Fibroblast of lung (primary cell): ENCODE data around the gene HDLBP. TPM values are rescaled to one million over a fixed set of nuclear protein-coding genes. Genes with fewer than 3 reads are reported as not detected.

Experiments used
- DNase-seq, 2 donors: peaks; one replicate each; pipeline versions ENCODE4 v3.0.0 to v3.0.0-alpha.2; 2010; ENCODE audit warnings: low read depth in 2 of 2
- H2AFZ ChIP-seq: 2 replicates; pipeline ENCODE4 v1.5.1; 2012; ENCODE audit warnings: low read length, control low read depth, inconsistent platforms
- H3K27ac ChIP-seq: 2 replicates; pipeline ENCODE4 v1.5.1; 2011; ENCODE audit warnings: low read length, control low read depth; ENCODE audit not compliant: insufficient read depth
- H3K27me3 ChIP-seq: 2 replicates; pipeline ENCODE4 v1.5.1; 2011; ENCODE audit warnings: mild to moderate bottlenecking, low read length; ENCODE audit not compliant: control insufficient read depth, insufficient read depth
- H3K36me3 ChIP-seq: 2 replicates; pipeline ENCODE4 v1.5.1; 2011; ENCODE audit warnings: low read length; ENCODE audit not compliant: control insufficient read depth, insufficient read depth
- H3K4me1 ChIP-seq: 2 replicates; pipeline ENCODE4 v1.5.1; 2011; ENCODE audit warnings: low read length; ENCODE audit not compliant: control insufficient read depth, insufficient read depth; ENCODE audit errors: extremely low read depth
- H3K4me2 ChIP-seq: 2 replicates; pipeline ENCODE4 v1.5.1; 2011; ENCODE audit warnings: low read length, control low read depth; ENCODE audit not compliant: insufficient read depth; ENCODE audit errors: extremely low read depth
- H3K4me3 ChIP-seq, 4 experiments: fragments of 200-600 bp in 1 of 4; sonication (generic) in 1 of 4; replicated peaks in 1 of 4; 2 replicates each; pipeline ENCODE4 v1.5.1; 2011 to 2016; ENCODE audit warnings: low read length in 4 of 4, low read depth in 3 of 4, mild to moderate bottlenecking in 3 of 4, control low read depth in 2 of 4, inconsistent platforms in 1 of 4, mixed read lengths in 1 of 4; ENCODE audit not compliant: insufficient read depth in 1 of 4; ENCODE audit errors: control extremely low read depth in 1 of 4
- H3K79me2 ChIP-seq: 2 replicates; pipeline ENCODE4 v1.5.1; 2012; ENCODE audit warnings: mild to moderate bottlenecking, low read length, inconsistent platforms; ENCODE audit not compliant: control insufficient read depth, insufficient read depth
- H3K9ac ChIP-seq: 2 replicates; pipeline ENCODE4 v1.5.1; 2011; ENCODE audit warnings: mild to moderate bottlenecking, low read length, control low read depth; ENCODE audit not compliant: insufficient read depth
- H3K9me3 ChIP-seq: 2 replicates; pipeline ENCODE4 v1.5.1; 2012; ENCODE audit warnings: low read depth, low read length; ENCODE audit not compliant: control insufficient read depth, insufficient read depth
- H4K20me1 ChIP-seq: 2 replicates; pipeline ENCODE4 v1.5.1; 2011; ENCODE audit warnings: low read length; ENCODE audit not compliant: control insufficient read depth, insufficient read depth; ENCODE audit errors: extremely low read depth
- EZH2 ChIP-seq: IDR thresholded peaks from 2 replicates; pipeline ENCODE4 v1.5.1; 2012; ENCODE audit warnings: low read length, control low read depth, mild to moderate bottlenecking; ENCODE audit errors: missing control alignments
- polyA plus RNA-seq, 2 donors: library from polyadenylated mRNA; depleted of rRNA in 1 of 2; stranded (reverse) in 1 of 2; unstranded in 1 of 2; fragments of >200 nt; gene quantifications; 2 replicates each; pipeline ENCODE4 v1.2.1, GENCODE V29; 2011 to 2012; ENCODE audit warnings: missing spikeins in 1 of 2
- total RNA-seq: library from RNA; depleted of rRNA; stranded (reverse); fragments of >200 nt; gene quantifications from 2 replicates; pipeline ENCODE4 v1.2.1, GENCODE V29; 2014
- TF ChIP-seq, protein P1 (sequence below), 2 donors: IDR thresholded peaks in 1 of 2; conservative IDR thresholded peaks in 1 of 2; 1 replicate in 1 of 2; 2 replicates in 1 of 2; pipeline ENCODE4 v1.5.1; 2011 to 2012; ENCODE audit warnings: low read length in 2 of 2, control low read depth in 1 of 2, inconsistent platforms in 1 of 2, low read depth in 1 of 2, mild to moderate bottlenecking in 1 of 2

Gene HDLBP
- total and polyA plus RNA-seq, 2 donors (not counting 1 experiment from before 2014, with no cell fraction given): 626 to 1,354 TPM

DNA sequence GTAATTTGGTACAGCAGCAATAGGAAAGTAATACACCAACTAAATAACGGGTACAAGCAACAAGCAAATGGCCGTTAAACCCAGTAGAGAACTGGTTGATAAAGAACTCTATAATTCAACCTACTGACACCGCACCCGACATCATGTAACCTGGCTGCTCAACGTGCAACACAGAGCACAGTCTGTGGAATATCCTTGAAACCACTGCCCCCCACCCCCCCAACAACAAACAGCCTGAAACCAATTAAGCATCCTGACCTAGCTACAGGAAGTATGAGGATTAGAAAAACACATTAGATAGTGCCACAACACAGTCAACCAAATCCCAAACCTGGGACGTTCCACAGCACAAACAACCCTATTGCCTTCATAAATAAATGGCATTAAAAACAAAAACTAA lies 23.5 kb downstream of the HDLBP start:
- Histone ChIP-seq H3K4me3 (no peak overlapping the region), H3K9ac (no peak overlapping the region), H3K36me3 (peaks cover under 1% of the 10 kb centered on the region), H3K79me2 (peaks cover 93% of the 10 kb centered on the region), H4K20me1 (no peaks in the 10 kb centered on the region), H3K9me3 (no peaks in the 10 kb centered on the region), H3K4me2 (no peak overlapping the region), H3K27ac (no peak overlapping the region), H3K4me1 (no peaks in the 10 kb centered on the region), H2AFZ (no peak overlapping the region), H3K27me3 (no peaks in the 10 kb centered on the region)
- DNase-seq: no peak
- TF ChIP-seq EZH2: no peak
- TF ChIP-seq, protein P1, sequence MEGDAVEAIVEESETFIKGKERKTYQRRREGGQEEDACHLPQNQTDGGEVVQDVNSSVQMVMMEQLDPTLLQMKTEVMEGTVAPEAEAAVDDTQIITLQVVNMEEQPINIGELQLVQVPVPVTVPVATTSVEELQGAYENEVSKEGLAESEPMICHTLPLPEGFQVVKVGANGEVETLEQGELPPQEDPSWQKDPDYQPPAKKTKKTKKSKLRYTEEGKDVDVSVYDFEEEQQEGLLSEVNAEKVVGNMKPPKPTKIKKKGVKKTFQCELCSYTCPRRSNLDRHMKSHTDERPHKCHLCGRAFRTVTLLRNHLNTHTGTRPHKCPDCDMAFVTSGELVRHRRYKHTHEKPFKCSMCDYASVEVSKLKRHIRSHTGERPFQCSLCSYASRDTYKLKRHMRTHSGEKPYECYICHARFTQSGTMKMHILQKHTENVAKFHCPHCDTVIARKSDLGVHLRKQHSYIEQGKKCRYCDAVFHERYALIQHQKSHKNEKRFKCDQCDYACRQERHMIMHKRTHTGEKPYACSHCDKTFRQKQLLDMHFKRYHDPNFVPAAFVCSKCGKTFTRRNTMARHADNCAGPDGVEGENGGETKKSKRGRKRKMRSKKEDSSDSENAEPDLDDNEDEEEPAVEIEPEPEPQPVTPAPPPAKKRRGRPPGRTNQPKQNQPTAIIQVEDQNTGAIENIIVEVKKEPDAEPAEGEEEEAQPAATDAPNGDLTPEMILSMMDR (conservative IDR thresholded peaks at IDR 0.05 in 1 of 2, IDR thresholded peaks at IDR 0.05 in 1 of 2; ENCODE audit: low read depth in 1 of 2, low read length in 2 of 2): no peak

DNA sequence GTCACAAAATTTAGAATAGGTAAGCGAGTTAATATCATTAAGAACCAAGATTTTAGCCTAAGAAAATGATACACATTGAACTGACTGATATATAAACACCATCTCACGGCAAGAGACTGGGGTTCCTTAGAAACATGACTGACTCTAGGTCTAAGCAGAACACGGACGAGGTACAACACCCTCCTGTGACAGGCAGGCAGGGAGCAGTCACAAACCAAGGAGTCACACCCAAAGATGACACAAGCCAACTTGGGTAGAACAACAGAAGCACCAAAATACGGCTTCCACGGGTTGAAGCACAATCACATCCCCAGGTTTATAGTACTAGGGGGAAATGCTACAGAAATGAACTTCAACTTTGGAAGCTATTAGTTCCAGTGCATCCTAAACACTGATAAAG lies 24.3 kb downstream of the HDLBP start:
- DNase-seq: no peak
- H4K20me1 ChIP-seq: no peaks in the 10 kb centered on the region
- H3K36me3 ChIP-seq: no peaks in the 10 kb centered on the region
- peaks cover 92% of the 10 kb centered on the region for H3K79me2 ChIP-seq
- H3K27me3 ChIP-seq: no peaks in the 10 kb centered on the region
- H3K4me1 ChIP-seq: no peaks in the 10 kb centered on the region
- no peak overlapping the region for H3K4me3 ChIP-seq
- no peak overlapping the region for H2AFZ ChIP-seq
- no peak overlapping the region for H3K27ac ChIP-seq
- H3K9ac ChIP-seq: no peak overlapping the region
- H3K4me2 ChIP-seq: no peak overlapping the region
- H3K9me3 ChIP-seq: no peaks in the 10 kb centered on the region
- TF ChIP-seq EZH2: no peak
- TF ChIP-seq, protein P1 (conservative IDR thresholded peaks at IDR 0.05 in 1 of 2, IDR thresholded peaks at IDR 0.05 in 1 of 2; ENCODE audit: low read depth in 1 of 2, low read length in 2 of 2): no peak

DNA sequence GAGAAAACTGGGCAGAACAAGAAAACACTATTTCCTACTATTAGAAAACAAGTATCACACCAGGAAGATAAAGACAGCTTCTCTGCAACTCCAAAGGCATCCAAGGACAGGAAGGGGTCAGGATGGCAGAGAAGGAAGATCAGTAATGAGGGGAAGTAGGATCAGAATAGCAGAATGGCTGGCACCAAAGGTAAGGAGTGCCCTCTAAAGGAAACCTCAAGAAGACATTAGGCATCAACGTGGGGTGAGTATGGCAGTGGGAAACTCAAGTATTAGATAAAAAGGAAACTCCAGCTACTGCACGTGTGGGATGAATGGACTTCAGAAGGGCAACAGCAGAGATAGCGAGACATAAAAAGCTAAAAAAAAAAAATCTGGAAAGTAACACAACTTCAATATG lies 25.9 kb downstream of the HDLBP start:
- H3K27me3 ChIP-seq: no peaks in the 10 kb centered on the region
- peaks cover 88% of the 10 kb centered on the region for H3K79me2 ChIP-seq
- no peak overlapping the region for H3K9ac ChIP-seq
- DNase-seq: no peak
- TF ChIP-seq, protein P1 (conservative IDR thresholded peaks at IDR 0.05 in 1 of 2, IDR thresholded peaks at IDR 0.05 in 1 of 2; ENCODE audit: low read depth in 1 of 2, low read length in 2 of 2): no peak
- TF ChIP-seq EZH2: no peak
- no peaks in the 10 kb centered on the region for H3K9me3 ChIP-seq
- H3K4me1 ChIP-seq: no peaks in the 10 kb centered on the region
- H3K4me2 ChIP-seq: no peak overlapping the region
- H3K4me3 ChIP-seq: no peak overlapping the region
- no peak overlapping the region for H2AFZ ChIP-seq
- no peak overlapping the region for H3K27ac ChIP-seq
- H3K36me3 ChIP-seq: no peaks in the 10 kb centered on the region
- no peaks in the 10 kb centered on the region for H4K20me1 ChIP-seq
